Stimulated activated CD8-positive, alpha-beta memory T cell treated with anti-CD3 and anti-CD28 coated beads, Interleukin-4, amount 100 ng/mL, for 24 hours (primary cell): ENCODE measurements around the gene BRAP.
"Not testable (repeated sequence)": the region's sequence is repeated elsewhere in the genome, so short reads cannot be mapped to it uniquely, and the experiment has no call there.

Experiments used
- DNase-seq: peaks from one replicate; pipeline ENCODE4 v3.0.0-alpha.2; 2020; ENCODE audit warnings: low read depth

The BRAP gene, protein sequence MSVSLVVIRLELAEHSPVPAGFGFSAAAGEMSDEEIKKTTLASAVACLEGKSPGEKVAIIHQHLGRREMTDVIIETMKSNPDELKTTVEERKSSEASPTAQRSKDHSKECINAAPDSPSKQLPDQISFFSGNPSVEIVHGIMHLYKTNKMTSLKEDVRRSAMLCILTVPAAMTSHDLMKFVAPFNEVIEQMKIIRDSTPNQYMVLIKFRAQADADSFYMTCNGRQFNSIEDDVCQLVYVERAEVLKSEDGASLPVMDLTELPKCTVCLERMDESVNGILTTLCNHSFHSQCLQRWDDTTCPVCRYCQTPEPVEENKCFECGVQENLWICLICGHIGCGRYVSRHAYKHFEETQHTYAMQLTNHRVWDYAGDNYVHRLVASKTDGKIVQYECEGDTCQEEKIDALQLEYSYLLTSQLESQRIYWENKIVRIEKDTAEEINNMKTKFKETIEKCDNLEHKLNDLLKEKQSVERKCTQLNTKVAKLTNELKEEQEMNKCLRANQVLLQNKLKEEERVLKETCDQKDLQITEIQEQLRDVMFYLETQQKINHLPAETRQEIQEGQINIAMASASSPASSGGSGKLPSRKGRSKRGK

GRCh38 chr12:111685811-111686573, at the start of gene BRAP, which contains the start of gene ACAD10:
Gene BRAP, minus strand, starts transcription at chr12:111685956. Its CDS starts 164 bp downstream, at chr12:111685792.
Gene ACAD10, plus strand, starts transcription at chr12:111686053. Its CDS starts 6,657 bp downstream, at chr12:111692710.
- peak; percentile 92 for DNase-seq

DNA sequence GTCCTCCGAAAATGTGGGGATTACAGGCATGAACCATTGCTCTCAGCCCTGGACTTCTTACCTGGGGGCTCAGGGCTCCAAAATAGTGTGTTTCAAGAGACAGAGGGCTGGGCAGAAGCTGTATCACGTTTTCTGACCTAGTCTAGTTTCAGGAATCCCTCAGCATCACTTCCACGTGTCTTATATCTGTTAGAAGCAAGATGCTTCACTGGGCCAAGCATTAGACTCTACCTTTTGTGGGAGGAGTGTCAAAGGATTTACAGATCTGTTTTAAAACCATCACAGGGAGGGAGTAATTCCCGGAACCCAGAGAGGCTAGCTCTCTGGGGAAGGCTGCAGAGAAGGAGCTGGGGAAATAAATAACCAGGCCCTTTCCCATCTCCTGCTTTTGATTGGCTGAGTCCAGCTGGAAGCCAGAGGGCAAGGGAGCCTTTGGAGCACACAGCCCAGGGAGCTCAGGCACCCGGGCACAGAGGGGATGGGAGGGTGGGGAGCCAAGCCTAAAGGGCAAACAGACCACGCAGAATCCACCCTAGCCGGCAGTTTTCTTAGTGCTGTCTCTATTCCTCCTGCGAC, 47.7 kb upstream of the BRAP start:
- no peak for DNase-seq

GRCh38 chr12:111732786-111733185, 47.0 kb upstream of the BRAP start:
- no peak for DNase-seq

- DNase-seq = no peak
Observed at GRCh38 chr12:111730420-111730819, 44.7 kb upstream of the BRAP start.

DNA sequence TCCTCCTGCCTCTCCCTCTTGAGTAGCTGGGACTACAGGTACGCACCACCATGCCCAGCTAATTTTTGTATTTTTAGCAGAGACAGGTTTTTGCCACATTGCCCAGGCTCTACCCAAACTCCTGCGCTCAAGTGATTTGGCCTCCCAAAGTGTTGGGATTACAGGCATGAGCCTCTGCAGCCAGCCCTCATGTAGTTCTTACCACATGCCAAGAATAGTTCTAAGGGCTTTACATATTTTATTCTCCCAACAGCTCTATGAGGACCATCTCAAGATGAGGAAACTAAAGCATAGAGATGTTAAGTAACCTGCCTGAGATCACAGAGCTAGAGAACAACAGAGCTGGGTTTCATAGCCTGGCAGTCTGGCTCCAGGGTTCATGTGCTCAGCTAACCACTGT, 43.0 kb upstream of the BRAP start:
- DNase-seq = no peak

DNA sequence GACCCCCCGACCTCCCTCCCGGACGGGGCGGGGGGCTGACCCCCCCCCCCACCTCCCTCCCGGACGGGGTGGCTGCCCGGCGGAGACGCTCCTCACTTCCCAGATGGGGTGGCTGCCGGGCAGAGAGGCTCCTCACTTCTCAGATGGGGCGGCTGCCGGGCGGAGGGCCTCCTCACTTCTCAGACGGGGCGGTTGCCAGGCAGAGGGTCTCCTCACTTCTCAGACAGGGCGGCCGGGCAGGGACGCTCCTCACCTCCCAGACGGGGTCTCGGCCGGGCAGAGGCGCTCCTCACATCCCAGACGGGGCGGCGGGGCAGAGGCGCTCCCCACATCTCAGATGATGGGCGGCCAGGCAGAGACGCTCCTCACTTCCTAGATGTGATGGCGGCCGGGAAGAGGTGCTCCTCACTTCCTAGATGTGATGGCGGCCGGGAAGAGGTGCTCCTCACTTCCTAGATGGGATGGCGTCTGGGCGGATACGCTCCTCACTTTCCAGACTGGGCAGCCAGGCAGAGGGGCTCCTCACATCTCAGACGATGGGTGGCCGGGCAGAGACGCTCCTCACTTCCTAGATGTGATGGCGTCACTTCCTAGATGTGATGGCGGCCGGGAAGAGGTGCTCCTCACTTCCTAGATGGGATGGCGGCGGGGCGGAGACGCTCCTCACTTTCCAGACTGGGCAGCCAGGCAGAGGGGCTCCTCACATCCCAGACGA, 38.0 kb upstream of the BRAP start:
- not testable (repeated sequence) for DNase-seq

DNA sequence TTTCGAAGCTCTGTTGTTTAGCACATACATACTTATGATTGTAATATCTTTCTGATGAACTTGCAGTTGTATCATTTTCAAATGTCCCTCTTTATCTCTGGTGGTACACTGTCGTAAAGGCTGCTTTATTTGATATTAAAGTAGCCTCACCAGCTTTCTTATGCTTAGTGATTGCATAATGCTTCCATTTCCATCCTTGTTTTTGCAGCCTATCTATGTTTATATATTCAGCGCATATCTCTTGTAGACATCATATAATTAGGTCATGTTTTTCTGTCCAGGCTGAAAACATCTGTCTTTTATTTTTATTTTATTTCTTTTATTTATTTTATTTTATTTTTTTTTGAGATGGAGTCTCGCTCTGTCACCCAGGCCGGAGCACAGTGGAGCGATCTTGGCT, 34.7 kb upstream of the BRAP start:
- no peak for DNase-seq

GRCh38 chr12:111719316-111719715, 33.6 kb upstream of the BRAP start:
- not testable (repeated sequence) for DNase-seq

- DNase-seq = no peak
Observed at GRCh38 chr12:111715279-111715678, 29.5 kb upstream of the BRAP start.

GRCh38 chr12:111706145-111706544, 20.4 kb upstream of the BRAP start:
- no peak for DNase-seq

DNA sequence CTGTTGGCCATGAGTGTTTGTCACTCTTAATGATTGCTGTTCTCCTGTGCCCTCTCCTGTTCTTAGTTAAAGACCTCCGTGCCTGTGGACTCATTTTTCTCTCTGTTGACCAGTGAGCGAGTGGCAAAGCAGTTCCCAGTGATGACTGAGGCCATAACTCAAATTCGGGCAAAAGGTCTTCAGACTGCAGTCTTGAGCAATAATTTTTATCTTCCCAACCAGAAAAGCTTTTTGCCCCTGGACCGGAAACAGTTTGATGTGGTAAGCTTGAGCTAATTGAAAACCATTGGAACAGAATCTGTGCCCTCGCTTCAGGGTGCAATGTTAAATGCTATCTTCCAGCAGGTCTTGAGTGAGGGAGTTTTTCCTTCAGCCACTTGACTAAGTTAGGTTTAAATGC, 19.9 kb upstream of the BRAP start:
- no peak for DNase-seq

DNA sequence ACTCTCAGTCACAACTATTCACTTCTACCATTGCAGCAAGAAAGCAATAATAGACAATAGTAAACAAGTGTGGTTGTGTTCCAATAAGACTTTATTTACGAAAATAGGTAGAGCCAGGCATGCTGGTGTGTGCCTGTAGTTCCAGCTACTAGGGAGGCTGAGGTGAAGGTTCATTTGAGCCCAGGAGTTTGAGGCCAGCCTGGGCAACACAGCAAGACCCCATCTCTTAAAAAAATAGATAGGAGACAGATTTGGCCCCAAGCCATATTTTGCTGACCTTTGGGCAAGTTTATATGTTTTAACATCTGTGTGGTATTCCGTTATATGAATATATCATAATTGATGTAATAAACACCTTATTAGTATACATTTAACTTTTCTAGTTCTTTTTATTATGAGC, 14.2 kb upstream of the BRAP start:
- no peak for DNase-seq

DNA sequence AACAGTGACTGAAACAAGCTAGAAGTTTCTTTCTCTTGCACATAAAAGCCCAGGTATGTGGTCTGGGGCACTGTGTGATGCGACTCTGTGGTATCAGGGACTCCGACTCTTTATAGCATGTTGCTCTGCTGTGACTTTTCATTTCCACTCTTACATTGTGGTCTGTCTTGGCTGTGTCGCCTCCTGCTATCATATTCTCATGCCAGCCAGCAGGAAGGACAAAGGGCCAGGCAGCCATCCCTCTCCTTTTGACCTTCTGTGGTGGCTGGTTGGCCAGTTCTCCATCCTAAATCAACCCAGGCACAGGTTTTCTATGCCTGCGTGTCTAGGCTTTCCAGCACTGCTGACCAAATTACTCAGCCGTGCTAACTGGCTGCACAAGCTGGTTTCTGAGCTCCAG, 8.1 kb upstream of the BRAP start:
- DNase-seq = no peak

- no peak for DNase-seq
Observed at GRCh38 chr12:111692575-111693210, 6.9 kb upstream of the BRAP start.

DNA sequence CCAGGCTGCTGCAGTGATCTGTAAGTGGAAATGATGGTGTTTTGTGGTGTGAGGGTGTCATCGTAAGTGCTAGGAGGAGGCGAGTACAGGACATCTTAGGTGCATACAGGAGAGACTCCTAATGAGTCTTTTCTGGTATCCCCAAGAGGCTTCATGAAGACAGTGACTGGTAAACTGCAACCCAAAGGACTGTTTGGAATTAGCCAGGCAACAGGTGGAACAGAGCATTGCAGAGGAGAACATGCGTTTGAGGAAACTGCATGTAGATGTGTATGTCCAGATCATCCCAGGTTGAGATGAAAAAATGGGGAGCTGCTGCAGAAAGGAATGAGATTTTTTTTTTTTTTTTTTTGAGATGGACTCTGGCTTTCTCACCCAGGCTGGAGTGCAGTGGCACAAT, 5.5 kb upstream of the BRAP start:
- no peak for DNase-seq

GRCh38 chr12:111687952-111688351, 2.2 kb upstream of the BRAP start:
- no peak for DNase-seq

GRCh38 chr12:111687255-111687654, 1.5 kb upstream of the BRAP start:
- no peak for DNase-seq

DNA sequence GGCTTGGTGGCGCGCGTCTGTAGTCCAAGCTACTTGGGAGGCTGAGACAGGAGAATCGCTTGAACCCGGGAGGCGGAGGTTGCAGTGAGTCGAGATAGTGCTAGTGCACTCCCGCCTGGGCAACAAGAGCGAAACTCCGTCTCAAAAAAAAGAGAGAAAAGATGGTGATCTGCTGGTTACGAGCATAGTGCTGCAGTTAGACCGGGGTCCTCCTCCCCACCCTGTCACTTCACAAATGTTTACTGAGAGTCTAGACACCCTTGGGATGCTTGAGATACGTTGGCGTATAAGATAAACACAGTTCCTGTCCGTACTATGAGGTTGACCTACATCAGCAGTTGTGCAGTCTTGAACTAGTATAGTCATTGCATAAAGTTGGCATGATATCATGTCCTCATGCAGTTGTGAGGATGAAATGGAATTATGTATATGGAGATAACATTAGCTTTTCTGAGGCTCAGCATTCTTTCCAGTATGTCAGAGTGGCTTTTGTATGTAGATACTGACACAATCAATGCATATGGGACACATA, 884 bp upstream of the BRAP start:
- no peak for DNase-seq

- no peak for DNase-seq
Observed at GRCh38 chr12:111685322-111685810, 390 bp downstream of the BRAP start.

- not testable (repeated sequence) for DNase-seq
Observed at GRCh38 chr12:111684485-111685198, 1.1 kb downstream of the BRAP start.
